Right hindlimb (tissue), 1 donor: Measurements from ENCODE around the gene OR56B1.

Experiments used
- DNase-seq: peaks from one replicate; pipeline ENCODE4 v3.0.0-alpha.2; 2018

Gene OR56B1

GRCh38 chr11:5737091-5737490 lies 843 bp downstream of the OR56B1 start:
- DNase-seq = no peak

GRCh38 chr11:5737670-5738392 lies 1.6 kb downstream of the OR56B1 start:
- DNase-seq = no peak

DNA sequence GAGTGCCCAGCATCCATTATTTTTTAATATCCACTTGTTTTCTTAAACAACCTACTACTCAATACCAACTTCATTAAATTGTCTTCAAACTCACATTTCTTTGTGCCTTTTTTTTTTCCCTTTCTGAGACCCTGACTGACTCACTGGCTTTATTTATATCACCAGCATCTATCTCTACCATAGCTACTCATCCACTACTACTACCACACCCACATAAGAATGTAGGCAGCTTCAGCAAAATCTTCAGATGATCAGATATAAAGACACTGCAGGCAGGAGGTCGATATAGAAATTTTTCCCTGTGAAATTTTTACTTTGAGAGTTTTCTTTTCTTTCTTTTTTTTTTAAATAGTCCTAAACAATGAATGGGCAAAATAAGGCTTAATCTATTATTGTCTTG lies 2.2 kb downstream of the OR56B1 start:
- no peak for DNase-seq

GRCh38 chr11:5746614-5747013 lies 10.4 kb downstream of the OR56B1 start:
- no peak for DNase-seq

DNA sequence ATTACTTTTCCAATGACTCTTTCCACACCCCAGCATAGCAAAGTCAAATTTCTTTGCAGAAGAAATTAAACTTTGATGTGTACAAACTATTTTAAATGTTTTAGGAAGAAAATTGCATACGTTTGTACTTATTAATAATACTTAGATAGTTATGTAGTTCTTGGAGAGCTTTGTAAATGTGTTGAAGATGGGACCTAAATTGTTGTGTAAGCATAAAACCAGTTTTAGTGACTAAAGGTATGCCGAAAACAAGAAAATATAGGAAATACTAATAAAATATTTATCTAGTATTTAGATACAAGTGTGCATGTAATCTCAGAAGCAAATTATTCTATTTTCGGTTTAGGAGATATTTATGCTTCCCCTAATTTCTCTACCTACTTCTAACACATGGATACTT lies 13.6 kb downstream of the OR56B1 start:
- no peak for DNase-seq

DNA sequence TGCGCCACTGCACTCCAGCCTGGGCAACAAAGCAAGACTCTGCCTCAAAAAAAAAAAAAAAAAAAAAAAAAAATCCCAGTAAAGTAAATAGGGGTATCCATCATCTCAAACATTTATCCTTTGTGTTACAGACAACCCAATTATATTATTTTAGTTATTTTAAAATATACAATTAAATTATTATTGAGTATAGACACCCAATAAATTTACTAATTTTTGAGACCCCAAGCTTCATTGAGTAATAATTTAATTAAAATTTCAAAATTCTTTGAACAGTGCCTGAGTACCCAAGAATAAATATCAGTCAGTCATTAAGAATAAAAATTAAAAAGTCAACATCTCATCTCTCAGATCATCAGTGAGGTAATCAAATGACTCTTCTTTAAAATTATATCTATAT lies 17.7 kb downstream of the OR56B1 start, which contains the start of gene OR52N4:
TSS of gene OR52N4 (plus strand) at position 301 of the 400 bp plus-strand sequence. CDS start 498 bp downstream, outside the sequence.
- DNase-seq = no peak

DNA sequence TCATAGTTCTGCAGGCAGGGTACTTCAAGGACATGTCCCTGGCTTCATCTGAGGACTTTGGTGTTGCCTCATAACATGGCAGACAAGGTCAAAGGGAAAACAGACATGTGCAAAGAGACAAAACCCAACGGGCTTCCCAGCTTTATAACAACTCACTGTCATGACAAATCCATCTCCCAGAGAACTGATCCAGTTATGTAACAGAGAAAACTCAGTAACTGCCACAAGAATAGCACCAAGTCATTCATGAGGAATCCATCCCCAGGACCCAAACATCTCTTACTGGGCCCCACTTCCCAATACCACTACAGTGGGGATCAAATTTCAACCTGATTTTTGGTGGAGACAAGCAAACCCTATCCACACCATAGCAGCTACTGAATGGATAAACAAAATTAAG lies 30.8 kb downstream of the OR56B1 start:
- DNase-seq = no peak

DNA sequence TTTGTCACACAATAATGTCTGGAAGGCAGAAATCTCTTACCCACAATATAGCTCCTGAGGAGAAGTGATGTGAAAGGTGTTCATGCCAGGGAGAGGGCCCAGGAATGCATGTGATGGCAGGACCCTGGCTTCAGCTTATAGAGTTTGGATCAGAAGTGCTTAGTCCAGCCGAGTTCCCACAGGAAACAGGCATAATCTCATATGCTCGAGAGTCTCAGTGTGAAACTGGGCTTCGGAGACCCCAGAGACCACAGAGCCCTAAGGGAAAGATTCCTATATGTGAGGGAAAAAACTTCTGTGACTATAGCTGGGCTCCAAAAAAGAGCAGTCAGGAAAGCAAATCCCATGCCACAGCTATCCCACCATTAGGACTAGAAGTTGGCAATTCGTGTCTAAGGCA lies 47.0 kb downstream of the OR56B1 start, which contains the start of gene OR52N5:
TSS of gene OR52N5 (minus strand) at position 101 of the 400 bp plus-strand sequence. CDS start 4,721 bp downstream, outside the sequence.
- DNase-seq = no peak
